Ishikawa (cell line): ENCODE results near the gene RBM27.

Experiments used
- CEBPB ChIP-seq: IDR thresholded peaks from 2 replicates; pipeline ENCODE4 v1.6.1; 2012
- CREB1 ChIP-seq: IDR thresholded peaks from 2 replicates; pipeline ENCODE4 v1.6.1; 2012; ENCODE audit warnings: low read depth
- EGR1 ChIP-seq: IDR thresholded peaks from 2 replicates; pipeline ENCODE4 v1.6.1; 2012
- EP300 ChIP-seq: IDR thresholded peaks from 2 replicates; pipeline ENCODE4 v1.6.1; 2012; ENCODE audit warnings: borderline replicate concordance
- FOXM1 ChIP-seq: IDR thresholded peaks from 2 replicates; pipeline ENCODE4 v1.6.1; 2012; ENCODE audit warnings: low read depth, borderline replicate concordance
- MAX ChIP-seq: IDR thresholded peaks from 2 replicates; pipeline ENCODE4 v1.6.1; 2012
- NFIC ChIP-seq: IDR thresholded peaks from 2 replicates; pipeline ENCODE4 v1.6.1; 2012
- RAD21 ChIP-seq: IDR thresholded peaks from 2 replicates; pipeline ENCODE4 v1.6.1; 2012; ENCODE audit warnings: low read depth
- REST ChIP-seq: IDR thresholded peaks from 2 replicates; pipeline ENCODE4 v1.6.1; 2012; ENCODE audit warnings: low read depth, mild to moderate bottlenecking
- TAF1 ChIP-seq: IDR thresholded peaks from 2 replicates; pipeline ENCODE4 v1.6.1; 2012; ENCODE audit warnings: low read depth, mild to moderate bottlenecking
- TCF12 ChIP-seq: IDR thresholded peaks from 2 replicates; pipeline ENCODE4 v1.6.1; 2012; ENCODE audit warnings: low read depth
- TEAD4 ChIP-seq: IDR thresholded peaks from 2 replicates; pipeline ENCODE4 v1.6.1; 2012
- USF1 ChIP-seq: IDR thresholded peaks from 2 replicates; pipeline ENCODE4 v1.6.1; 2012
- YY1 ChIP-seq: IDR thresholded peaks from 2 replicates; pipeline ENCODE4 v1.6.1; 2012; ENCODE audit warnings: low read depth
- ZBTB7A ChIP-seq: IDR thresholded peaks from 2 replicates; pipeline ENCODE4 v1.6.1; 2012; ENCODE audit warnings: low read depth

RBM27 gene

GRCh38 chr5:146169076-146169475, 34.3 kb upstream of the RBM27 start:
- no peak for TF ChIP-seq NFIC
- no peak for TF ChIP-seq RAD21
- no peak for TF ChIP-seq YY1
- TF ChIP-seq TEAD4 = no peak
- TF ChIP-seq TCF12 = no peak
- no peak for TF ChIP-seq MAX
- no peak for TF ChIP-seq EP300
- no peak for TF ChIP-seq ZBTB7A
- no peak for TF ChIP-seq REST
- TF ChIP-seq CREB1 = no peak
- no peak for TF ChIP-seq CEBPB
- TF ChIP-seq USF1 = no peak
- TF ChIP-seq FOXM1 = no peak
- TF ChIP-seq TAF1 = no peak

- no peak for TF ChIP-seq TCF12
- no peak for TF ChIP-seq EP300
- no peak for TF ChIP-seq USF1
- no peak for TF ChIP-seq YY1
- TF ChIP-seq REST = no peak
- no peak for TF ChIP-seq TEAD4
- TF ChIP-seq CEBPB = no peak
- no peak for TF ChIP-seq TAF1
- no peak for TF ChIP-seq NFIC
- TF ChIP-seq FOXM1 = no peak
- TF ChIP-seq RAD21 = no peak
- TF ChIP-seq ZBTB7A = no peak
- no peak for TF ChIP-seq MAX
- no peak for TF ChIP-seq EGR1
- TF ChIP-seq CREB1 = no peak
Measured at GRCh38 chr5:146173597-146173996, 29.8 kb upstream of the RBM27 start.

GRCh38 chr5:146176805-146177204, 26.6 kb upstream of the RBM27 start:
- TF ChIP-seq TCF12 (no peak), NFIC (no peak), ZBTB7A (no peak), YY1 (no peak), TAF1 (no peak), RAD21 (no peak), EGR1 (no peak), CREB1 (no peak), MAX (no peak), TEAD4 (no peak), REST (no peak), CEBPB (no peak), FOXM1 (no peak), EP300 (no peak), USF1 (no peak)

GRCh38 chr5:146179696-146180095, 23.7 kb upstream of the RBM27 start:
- no peak for TF ChIP-seq EP300
- no peak for TF ChIP-seq NFIC
- no peak for TF ChIP-seq MAX
- no peak for TF ChIP-seq TCF12
- no peak for TF ChIP-seq FOXM1
